Liver (tissue), 9 donors: Measurements from ENCODE around the gene IL2RA. TPM values are rescaled to one million over a fixed set of nuclear protein-coding genes. Genes with fewer than 3 reads are reported as not detected.

ENCODE experiments used
- DNase-seq: peaks from one replicate; pipeline ENCODE4 v3.0.0-alpha.2; 2017; ENCODE audit warnings: low spot score
- H3K27ac ChIP-seq, 2 donors: one replicate each; pipeline ENCODE4 v1.7.0; 2013; ENCODE audit warnings: inconsistent platforms in 2 of 2, low read length in 2 of 2, control low read depth in 1 of 2, low read depth in 1 of 2, mild to moderate bottlenecking in 1 of 2
- H3K27me3 ChIP-seq, 4 donors: one replicate each; pipeline versions ENCODE4 v1.6.1 to v1.7.0; 2013; ENCODE audit warnings: low read length in 3 of 4, inconsistent platforms in 1 of 4, mild to moderate bottlenecking in 1 of 4, moderate library complexity in 1 of 4; ENCODE audit not compliant: control insufficient read depth in 4 of 4, insufficient read depth in 4 of 4
- H3K36me3 ChIP-seq, 4 donors: one replicate each; pipeline versions ENCODE4 v1.6.1 to v1.7.0; 2013; ENCODE audit warnings: low read length in 3 of 4, mild to moderate bottlenecking in 3 of 4, low read depth in 1 of 4, moderate library complexity in 1 of 4; ENCODE audit not compliant: control insufficient read depth in 4 of 4, insufficient read depth in 3 of 4
- H3K4me1 ChIP-seq, 4 donors: one replicate each; pipeline versions ENCODE4 v1.6.1 to v1.7.0; 2013; ENCODE audit warnings: low read length in 3 of 4, mild to moderate bottlenecking in 3 of 4, moderate library complexity in 1 of 4; ENCODE audit not compliant: control insufficient read depth in 4 of 4, insufficient read depth in 4 of 4
- H3K4me3 ChIP-seq, 3 donors: one replicate each; pipeline versions ENCODE4 v1.6.1 to v1.7.0; 2013; ENCODE audit warnings: low read length in 3 of 3, control low read depth in 1 of 3, low read depth in 1 of 3, mild to moderate bottlenecking in 1 of 3
- H3K9ac ChIP-seq, 2 donors: one replicate each; pipeline ENCODE4 v1.7.0; 2013; ENCODE audit warnings: low read length in 2 of 2, mild to moderate bottlenecking in 2 of 2, moderate library complexity in 2 of 2, control low read depth in 1 of 2, low read depth in 1 of 2
- H3K9me3 ChIP-seq, 4 donors: one replicate each; pipeline versions ENCODE4 v1.6.1 to v1.7.0; 2013; ENCODE audit warnings: low read length in 3 of 4; ENCODE audit not compliant: control insufficient read depth in 4 of 4
- EGR1 ChIP-seq, 2 donors: IDR thresholded peaks; 2 replicates each; pipeline ENCODE4 v1.6.1; 2016 to 2018; ENCODE audit warnings: antibody characterized with exemption in 2 of 2, low read depth in 2 of 2
- FOXA1 ChIP-seq: IDR thresholded peaks from 2 replicates; pipeline ENCODE4 v1.6.1; 2016; ENCODE audit warnings: antibody characterized with exemption
- FOXA2 ChIP-seq: IDR thresholded peaks from 2 replicates; pipeline ENCODE4 v1.6.1; 2016; ENCODE audit warnings: antibody characterized with exemption
- GABPA ChIP-seq, 2 donors: IDR thresholded peaks in 1 of 2; conservative IDR thresholded peaks in 1 of 2; 2 replicates each; pipeline ENCODE4 v1.6.1; 2016; ENCODE audit warnings: antibody characterized with exemption in 2 of 2, mild to moderate bottlenecking in 1 of 2, moderate library complexity in 1 of 2
- HNF4A ChIP-seq, 2 donors: conservative IDR thresholded peaks; 2 replicates each; pipeline ENCODE4 v1.6.1; 2016; ENCODE audit warnings: antibody characterized with exemption in 2 of 2, mild to moderate bottlenecking in 2 of 2
- HNF4G ChIP-seq: IDR thresholded peaks from 2 replicates; pipeline ENCODE4 v1.6.1; 2016; ENCODE audit warnings: antibody characterized with exemption
- JUND ChIP-seq, 2 donors: IDR thresholded peaks; 2 replicates each; pipeline ENCODE4 v1.6.1; 2016; ENCODE audit warnings: antibody characterized with exemption in 2 of 2
- NR2F2 ChIP-seq: IDR thresholded peaks from 2 replicates; pipeline ENCODE4 v1.6.1; 2016; ENCODE audit warnings: antibody characterized with exemption
- RAD21 ChIP-seq, 2 donors: IDR thresholded peaks; 2 replicates each; pipeline ENCODE4 v1.6.1; 2016; ENCODE audit warnings: antibody characterized with exemption in 2 of 2, mild to moderate bottlenecking in 2 of 2
- RXRA ChIP-seq, 2 donors: IDR thresholded peaks; 2 replicates each; pipeline ENCODE4 v1.6.1; 2017 to 2018; ENCODE audit warnings: antibody characterized with exemption in 2 of 2, mild to moderate bottlenecking in 1 of 2
- SP1 ChIP-seq: IDR thresholded peaks from 2 replicates; pipeline ENCODE4 v1.6.1; 2018; ENCODE audit warnings: antibody characterized with exemption, mild to moderate bottlenecking
- TAF1 ChIP-seq: conservative IDR thresholded peaks from 2 replicates; pipeline ENCODE4 v1.6.1; 2016; ENCODE audit warnings: antibody characterized with exemption, mild to moderate bottlenecking
- YY1 ChIP-seq: IDR thresholded peaks from 2 replicates; pipeline ENCODE4 v1.6.1; 2016; ENCODE audit warnings: antibody characterized with exemption, mild to moderate bottlenecking
- WGBS: extraction: QIAGEN DNeasy Blood & Tissue Kit; methylation state at CpG from one replicate; pipeline ENCODE4 v1.1.7; 2013; 5-methylcytosine and 5-hydroxymethylcytosine counted together
- polyA plus RNA-seq, 2 donors: library from polyadenylated mRNA; stranded (reverse) in 1 of 2; unstranded in 1 of 2; fragments of 200-250 nt in 1 of 2; fragments of >200 nt in 1 of 2; fragmentation: Nextera tagmentation in 1 of 2; extraction: Ambion mirVana in 1 of 2; gene quantifications; one replicate each; pipeline versions ENCODE4 v1.2.1 to v1.2.3, GENCODE V29; 2013 to 2015
- total RNA-seq, 2 donors: library from RNA; depleted of rRNA; stranded (reverse); fragments of >200 nt; gene quantifications; one replicate each; pipeline ENCODE4 v1.2.3, GENCODE V29; 2014
- TF ChIP-seq, protein P1 (sequence below): fragments of 150-350 bp; IDR thresholded peaks from 2 replicates; pipeline ENCODE4 v1.5.1; 2017; ENCODE audit warnings: improper control_type of control experiment, low read depth, low read length; ENCODE audit not compliant: missing input control
- TF ChIP-seq, protein P2 (sequence below): IDR thresholded peaks from 2 replicates; pipeline ENCODE4 v1.6.1; 2016; ENCODE audit warnings: antibody characterized with exemption
- TF ChIP-seq, protein P3 (sequence below): IDR thresholded peaks from 2 replicates; pipeline ENCODE4 v1.6.1; 2016; ENCODE audit warnings: antibody characterized with exemption
- TF ChIP-seq, protein P4 (sequence below): IDR thresholded peaks from 2 replicates; pipeline ENCODE4 v1.6.1; 2016; ENCODE audit warnings: antibody characterized with exemption
- TF ChIP-seq, protein P5 (sequence below): IDR thresholded peaks from 2 replicates; pipeline ENCODE4 v1.6.1; 2016; ENCODE audit warnings: antibody characterized with exemption, mild to moderate bottlenecking
- donor health status: healthy.
- donor health status: healthy.
- donor health status: healthy.
- donor health status: healthy.
- donor health status: healthy.

IL2RA gene
- total and polyA plus RNA-seq, 4 donors: 0.46 to 1.6 TPM; not detected in 2

DNA sequence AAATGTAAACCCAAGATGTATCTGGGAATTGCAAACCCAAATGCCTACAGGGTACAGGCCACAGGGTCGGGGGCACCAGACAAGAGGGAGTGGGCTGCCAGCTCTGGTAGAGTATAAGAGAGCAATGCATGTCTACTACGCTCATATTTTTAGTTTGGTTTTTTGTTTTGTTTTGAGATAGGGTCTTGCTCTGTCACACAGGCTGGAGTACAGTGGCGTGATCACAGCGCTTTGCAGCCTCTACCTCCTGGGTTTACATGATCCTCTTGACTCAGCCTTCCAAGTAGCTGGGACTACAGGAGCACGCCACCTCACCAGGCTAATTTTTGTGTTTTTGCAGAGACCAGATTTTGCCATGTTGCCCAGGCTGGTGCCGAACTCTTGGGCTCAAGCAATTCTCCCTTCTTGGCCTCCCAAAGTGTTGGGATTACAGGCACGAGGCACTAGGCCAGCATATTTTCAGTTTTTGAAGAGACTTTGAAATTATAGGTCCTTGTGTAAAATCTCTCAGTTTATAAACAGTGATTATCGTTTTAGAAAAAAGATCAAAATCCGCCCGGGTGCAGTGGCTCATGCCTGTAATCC lies 73.7 kb downstream of the IL2RA start:
- peak overlapping the region in 1 of 2 donors; percentile 20 for H3K27ac ChIP-seq
- no peak overlapping the region for H3K4me3 ChIP-seq
- no peaks in the 10 kb centered on the region for H3K27me3 ChIP-seq
- DNase-seq: no peak
- no peak for TF ChIP-seq RXRA (IDR thresholded peaks at IDR 0.05)
- no peak for TF ChIP-seq HNF4A (conservative IDR thresholded peaks at IDR 0.05)
- no peak for TF ChIP-seq GABPA (IDR thresholded peaks at IDR 0.05 in 1 of 2, conservative IDR thresholded peaks at IDR 0.05 in 1 of 2)
- TF ChIP-seq, protein P1, sequence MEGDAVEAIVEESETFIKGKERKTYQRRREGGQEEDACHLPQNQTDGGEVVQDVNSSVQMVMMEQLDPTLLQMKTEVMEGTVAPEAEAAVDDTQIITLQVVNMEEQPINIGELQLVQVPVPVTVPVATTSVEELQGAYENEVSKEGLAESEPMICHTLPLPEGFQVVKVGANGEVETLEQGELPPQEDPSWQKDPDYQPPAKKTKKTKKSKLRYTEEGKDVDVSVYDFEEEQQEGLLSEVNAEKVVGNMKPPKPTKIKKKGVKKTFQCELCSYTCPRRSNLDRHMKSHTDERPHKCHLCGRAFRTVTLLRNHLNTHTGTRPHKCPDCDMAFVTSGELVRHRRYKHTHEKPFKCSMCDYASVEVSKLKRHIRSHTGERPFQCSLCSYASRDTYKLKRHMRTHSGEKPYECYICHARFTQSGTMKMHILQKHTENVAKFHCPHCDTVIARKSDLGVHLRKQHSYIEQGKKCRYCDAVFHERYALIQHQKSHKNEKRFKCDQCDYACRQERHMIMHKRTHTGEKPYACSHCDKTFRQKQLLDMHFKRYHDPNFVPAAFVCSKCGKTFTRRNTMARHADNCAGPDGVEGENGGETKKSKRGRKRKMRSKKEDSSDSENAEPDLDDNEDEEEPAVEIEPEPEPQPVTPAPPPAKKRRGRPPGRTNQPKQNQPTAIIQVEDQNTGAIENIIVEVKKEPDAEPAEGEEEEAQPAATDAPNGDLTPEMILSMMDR: no peak
- TF ChIP-seq, protein P2, sequence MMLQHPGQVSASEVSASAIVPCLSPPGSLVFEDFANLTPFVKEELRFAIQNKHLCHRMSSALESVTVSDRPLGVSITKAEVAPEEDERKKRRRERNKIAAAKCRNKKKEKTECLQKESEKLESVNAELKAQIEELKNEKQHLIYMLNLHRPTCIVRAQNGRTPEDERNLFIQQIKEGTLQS: no peak
- TF ChIP-seq YY1: no peak
- no peak for TF ChIP-seq NR2F2
- TF ChIP-seq RAD21 (IDR thresholded peaks at IDR 0.05): no peak
- TF ChIP-seq, protein P3, sequence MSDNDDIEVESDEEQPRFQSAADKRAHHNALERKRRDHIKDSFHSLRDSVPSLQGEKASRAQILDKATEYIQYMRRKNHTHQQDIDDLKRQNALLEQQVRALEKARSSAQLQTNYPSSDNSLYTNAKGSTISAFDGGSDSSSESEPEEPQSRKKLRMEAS: no peak
- TF ChIP-seq JUND (IDR thresholded peaks at IDR 0.05): no peak
- no peak for TF ChIP-seq HNF4G
- no peak for TF ChIP-seq FOXA1
- no peak for TF ChIP-seq TAF1
- TF ChIP-seq, protein P4, sequence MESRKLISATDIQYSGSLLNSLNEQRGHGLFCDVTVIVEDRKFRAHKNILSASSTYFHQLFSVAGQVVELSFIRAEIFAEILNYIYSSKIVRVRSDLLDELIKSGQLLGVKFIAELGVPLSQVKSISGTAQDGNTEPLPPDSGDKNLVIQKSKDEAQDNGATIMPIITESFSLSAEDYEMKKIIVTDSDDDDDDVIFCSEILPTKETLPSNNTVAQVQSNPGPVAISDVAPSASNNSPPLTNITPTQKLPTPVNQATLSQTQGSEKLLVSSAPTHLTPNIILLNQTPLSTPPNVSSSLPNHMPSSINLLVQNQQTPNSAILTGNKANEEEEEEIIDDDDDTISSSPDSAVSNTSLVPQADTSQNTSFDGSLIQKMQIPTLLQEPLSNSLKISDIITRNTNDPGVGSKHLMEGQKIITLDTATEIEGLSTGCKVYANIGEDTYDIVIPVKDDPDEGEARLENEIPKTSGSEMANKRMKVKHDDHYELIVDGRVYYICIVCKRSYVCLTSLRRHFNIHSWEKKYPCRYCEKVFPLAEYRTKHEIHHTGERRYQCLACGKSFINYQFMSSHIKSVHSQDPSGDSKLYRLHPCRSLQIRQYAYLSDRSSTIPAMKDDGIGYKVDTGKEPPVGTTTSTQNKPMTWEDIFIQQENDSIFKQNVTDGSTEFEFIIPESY: no peak
- TF ChIP-seq, protein P5, sequence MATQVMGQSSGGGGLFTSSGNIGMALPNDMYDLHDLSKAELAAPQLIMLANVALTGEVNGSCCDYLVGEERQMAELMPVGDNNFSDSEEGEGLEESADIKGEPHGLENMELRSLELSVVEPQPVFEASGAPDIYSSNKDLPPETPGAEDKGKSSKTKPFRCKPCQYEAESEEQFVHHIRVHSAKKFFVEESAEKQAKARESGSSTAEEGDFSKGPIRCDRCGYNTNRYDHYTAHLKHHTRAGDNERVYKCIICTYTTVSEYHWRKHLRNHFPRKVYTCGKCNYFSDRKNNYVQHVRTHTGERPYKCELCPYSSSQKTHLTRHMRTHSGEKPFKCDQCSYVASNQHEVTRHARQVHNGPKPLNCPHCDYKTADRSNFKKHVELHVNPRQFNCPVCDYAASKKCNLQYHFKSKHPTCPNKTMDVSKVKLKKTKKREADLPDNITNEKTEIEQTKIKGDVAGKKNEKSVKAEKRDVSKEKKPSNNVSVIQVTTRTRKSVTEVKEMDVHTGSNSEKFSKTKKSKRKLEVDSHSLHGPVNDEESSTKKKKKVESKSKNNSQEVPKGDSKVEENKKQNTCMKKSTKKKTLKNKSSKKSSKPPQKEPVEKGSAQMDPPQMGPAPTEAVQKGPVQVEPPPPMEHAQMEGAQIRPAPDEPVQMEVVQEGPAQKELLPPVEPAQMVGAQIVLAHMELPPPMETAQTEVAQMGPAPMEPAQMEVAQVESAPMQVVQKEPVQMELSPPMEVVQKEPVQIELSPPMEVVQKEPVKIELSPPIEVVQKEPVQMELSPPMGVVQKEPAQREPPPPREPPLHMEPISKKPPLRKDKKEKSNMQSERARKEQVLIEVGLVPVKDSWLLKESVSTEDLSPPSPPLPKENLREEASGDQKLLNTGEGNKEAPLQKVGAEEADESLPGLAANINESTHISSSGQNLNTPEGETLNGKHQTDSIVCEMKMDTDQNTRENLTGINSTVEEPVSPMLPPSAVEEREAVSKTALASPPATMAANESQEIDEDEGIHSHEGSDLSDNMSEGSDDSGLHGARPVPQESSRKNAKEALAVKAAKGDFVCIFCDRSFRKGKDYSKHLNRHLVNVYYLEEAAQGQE: no peak
- TF ChIP-seq FOXA2: no peak
- TF ChIP-seq EGR1 (IDR thresholded peaks at IDR 0.05; ENCODE audit: low read depth in 2 of 2): no peak
- no peak for TF ChIP-seq SP1
- H3K9ac ChIP-seq: no peak overlapping the region
- H3K36me3 ChIP-seq: no peaks in the 10 kb centered on the region
- H3K9me3 ChIP-seq: peaks cover 0 to 3% (median 0%) of the 10 kb centered on the region in 4 donors
- no peaks in the 10 kb centered on the region for H3K4me1 ChIP-seq
- WGBS: 94% methylated on average over 10 of the region's 10 CpGs
